ENCODE measurements around the gene CGRRF1. TPM values are rescaled to one million over a fixed set of nuclear protein-coding genes. Genes with fewer than 3 reads are reported as not detected.

The CGRRF1 gene
- polyA plus RNA-seq, 1 of the 3 experiments (the other 2 are of a cell fraction) = 6.4 TPM

DNA sequence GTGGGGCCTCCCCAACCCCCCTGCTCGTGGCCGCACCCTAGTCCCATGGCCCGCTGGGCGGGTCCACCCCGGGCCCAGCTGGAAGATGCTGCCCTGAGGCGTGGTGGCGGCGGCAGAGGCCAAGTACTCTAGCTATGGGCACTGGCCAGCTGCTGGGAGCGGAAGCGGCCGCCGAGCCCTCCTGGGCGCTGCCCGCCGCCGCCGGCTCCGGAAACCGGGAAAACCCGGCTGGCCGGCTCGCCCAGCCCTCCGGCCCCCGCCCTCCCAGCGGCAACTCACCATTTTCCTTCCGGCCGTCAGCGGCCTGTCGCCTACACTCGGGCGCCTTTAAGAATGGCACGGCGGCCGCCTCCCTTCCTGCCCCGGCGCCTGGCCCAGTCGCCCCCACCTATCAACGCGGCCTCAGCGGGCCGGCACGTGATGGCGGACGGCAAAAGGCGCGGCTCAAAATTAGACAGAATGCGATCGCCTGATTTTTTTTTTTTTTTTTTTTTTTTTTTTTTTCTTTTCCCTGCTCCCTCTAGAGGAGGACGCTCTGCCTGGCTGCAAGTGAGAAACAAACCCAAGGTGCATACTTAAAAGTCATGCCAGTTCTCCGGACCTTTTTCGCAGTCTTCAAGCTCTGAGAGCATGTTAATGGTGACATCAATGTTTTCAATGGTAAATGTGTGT lies 20.9 kb upstream of the CGRRF1 start, which contains the start of gene GMFB (continued):
- TF ChIP-seq, protein P1, sequence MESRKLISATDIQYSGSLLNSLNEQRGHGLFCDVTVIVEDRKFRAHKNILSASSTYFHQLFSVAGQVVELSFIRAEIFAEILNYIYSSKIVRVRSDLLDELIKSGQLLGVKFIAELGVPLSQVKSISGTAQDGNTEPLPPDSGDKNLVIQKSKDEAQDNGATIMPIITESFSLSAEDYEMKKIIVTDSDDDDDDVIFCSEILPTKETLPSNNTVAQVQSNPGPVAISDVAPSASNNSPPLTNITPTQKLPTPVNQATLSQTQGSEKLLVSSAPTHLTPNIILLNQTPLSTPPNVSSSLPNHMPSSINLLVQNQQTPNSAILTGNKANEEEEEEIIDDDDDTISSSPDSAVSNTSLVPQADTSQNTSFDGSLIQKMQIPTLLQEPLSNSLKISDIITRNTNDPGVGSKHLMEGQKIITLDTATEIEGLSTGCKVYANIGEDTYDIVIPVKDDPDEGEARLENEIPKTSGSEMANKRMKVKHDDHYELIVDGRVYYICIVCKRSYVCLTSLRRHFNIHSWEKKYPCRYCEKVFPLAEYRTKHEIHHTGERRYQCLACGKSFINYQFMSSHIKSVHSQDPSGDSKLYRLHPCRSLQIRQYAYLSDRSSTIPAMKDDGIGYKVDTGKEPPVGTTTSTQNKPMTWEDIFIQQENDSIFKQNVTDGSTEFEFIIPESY (IDR thresholded peaks at IDR 0.05; ENCODE audit: borderline replicate concordance, low read depth) = peak; percentile 60; the same call in 1 of the 2 replicates
- TF ChIP-seq RXRA (IDR thresholded peaks at IDR 0.05; ENCODE audit: borderline replicate concordance, low read depth) = no peak
- TF ChIP-seq SMC3 (IDR thresholded peaks at IDR 0.05; ENCODE audit: low read depth, low read length) = no peak
- TF ChIP-seq, protein P2, sequence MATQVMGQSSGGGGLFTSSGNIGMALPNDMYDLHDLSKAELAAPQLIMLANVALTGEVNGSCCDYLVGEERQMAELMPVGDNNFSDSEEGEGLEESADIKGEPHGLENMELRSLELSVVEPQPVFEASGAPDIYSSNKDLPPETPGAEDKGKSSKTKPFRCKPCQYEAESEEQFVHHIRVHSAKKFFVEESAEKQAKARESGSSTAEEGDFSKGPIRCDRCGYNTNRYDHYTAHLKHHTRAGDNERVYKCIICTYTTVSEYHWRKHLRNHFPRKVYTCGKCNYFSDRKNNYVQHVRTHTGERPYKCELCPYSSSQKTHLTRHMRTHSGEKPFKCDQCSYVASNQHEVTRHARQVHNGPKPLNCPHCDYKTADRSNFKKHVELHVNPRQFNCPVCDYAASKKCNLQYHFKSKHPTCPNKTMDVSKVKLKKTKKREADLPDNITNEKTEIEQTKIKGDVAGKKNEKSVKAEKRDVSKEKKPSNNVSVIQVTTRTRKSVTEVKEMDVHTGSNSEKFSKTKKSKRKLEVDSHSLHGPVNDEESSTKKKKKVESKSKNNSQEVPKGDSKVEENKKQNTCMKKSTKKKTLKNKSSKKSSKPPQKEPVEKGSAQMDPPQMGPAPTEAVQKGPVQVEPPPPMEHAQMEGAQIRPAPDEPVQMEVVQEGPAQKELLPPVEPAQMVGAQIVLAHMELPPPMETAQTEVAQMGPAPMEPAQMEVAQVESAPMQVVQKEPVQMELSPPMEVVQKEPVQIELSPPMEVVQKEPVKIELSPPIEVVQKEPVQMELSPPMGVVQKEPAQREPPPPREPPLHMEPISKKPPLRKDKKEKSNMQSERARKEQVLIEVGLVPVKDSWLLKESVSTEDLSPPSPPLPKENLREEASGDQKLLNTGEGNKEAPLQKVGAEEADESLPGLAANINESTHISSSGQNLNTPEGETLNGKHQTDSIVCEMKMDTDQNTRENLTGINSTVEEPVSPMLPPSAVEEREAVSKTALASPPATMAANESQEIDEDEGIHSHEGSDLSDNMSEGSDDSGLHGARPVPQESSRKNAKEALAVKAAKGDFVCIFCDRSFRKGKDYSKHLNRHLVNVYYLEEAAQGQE (IDR thresholded peaks at IDR 0.05; ENCODE audit: low read depth, low read length) = peak; percentile 73; the same call in 1 of the 2 replicates
- TF ChIP-seq GATA2 (CRISPR knock-in tag; IDR thresholded peaks at IDR 0.05) = no peak
- TF ChIP-seq CHD2 (IDR thresholded peaks at IDR 0.05; ENCODE audit: low read length, partially characterized antibody) = peak; percentile 84
- no peak for TF ChIP-seq RAD21 (IDR thresholded peaks at IDR 0.05; ENCODE audit: low read length)
- TF ChIP-seq RCOR1 (IDR thresholded peaks at IDR 0.05; ENCODE audit: low read length) = peak; percentile 67
- no peak for TF ChIP-seq FOXM1 (IDR thresholded peaks at IDR 0.05; ENCODE audit: low read depth)
- TF ChIP-seq, protein P3, sequence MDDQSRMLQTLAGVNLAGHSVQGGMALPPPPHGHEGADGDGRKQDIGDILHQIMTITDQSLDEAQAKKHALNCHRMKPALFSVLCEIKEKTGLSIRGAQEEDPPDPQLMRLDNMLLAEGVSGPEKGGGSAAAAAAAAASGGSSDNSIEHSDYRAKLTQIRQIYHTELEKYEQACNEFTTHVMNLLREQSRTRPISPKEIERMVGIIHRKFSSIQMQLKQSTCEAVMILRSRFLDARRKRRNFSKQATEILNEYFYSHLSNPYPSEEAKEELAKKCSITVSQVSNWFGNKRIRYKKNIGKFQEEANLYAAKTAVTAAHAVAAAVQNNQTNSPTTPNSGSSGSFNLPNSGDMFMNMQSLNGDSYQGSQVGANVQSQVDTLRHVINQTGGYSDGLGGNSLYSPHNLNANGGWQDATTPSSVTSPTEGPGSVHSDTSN (IDR thresholded peaks at IDR 0.05) = 0 out of 2 replicates have a peak, but pooled peaks have one; percentile 11
- TF ChIP-seq, protein P4, sequence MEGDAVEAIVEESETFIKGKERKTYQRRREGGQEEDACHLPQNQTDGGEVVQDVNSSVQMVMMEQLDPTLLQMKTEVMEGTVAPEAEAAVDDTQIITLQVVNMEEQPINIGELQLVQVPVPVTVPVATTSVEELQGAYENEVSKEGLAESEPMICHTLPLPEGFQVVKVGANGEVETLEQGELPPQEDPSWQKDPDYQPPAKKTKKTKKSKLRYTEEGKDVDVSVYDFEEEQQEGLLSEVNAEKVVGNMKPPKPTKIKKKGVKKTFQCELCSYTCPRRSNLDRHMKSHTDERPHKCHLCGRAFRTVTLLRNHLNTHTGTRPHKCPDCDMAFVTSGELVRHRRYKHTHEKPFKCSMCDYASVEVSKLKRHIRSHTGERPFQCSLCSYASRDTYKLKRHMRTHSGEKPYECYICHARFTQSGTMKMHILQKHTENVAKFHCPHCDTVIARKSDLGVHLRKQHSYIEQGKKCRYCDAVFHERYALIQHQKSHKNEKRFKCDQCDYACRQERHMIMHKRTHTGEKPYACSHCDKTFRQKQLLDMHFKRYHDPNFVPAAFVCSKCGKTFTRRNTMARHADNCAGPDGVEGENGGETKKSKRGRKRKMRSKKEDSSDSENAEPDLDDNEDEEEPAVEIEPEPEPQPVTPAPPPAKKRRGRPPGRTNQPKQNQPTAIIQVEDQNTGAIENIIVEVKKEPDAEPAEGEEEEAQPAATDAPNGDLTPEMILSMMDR (IDR thresholded peaks at IDR 0.05) = peak; percentile 58
- TF ChIP-seq, protein P5, sequence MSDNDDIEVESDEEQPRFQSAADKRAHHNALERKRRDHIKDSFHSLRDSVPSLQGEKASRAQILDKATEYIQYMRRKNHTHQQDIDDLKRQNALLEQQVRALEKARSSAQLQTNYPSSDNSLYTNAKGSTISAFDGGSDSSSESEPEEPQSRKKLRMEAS (IDR thresholded peaks at IDR 0.05; ENCODE audit: low read depth) = peak; percentile 79; the same call in 1 of the 2 replicates
